22Rv1 (cell line): ENCODE measurements around the gene FBXO36.

ENCODE experiments used
- H3K27ac ChIP-seq: fragments of 450-650 bp; 2 replicates; pipeline ENCODE4 v1.5.1; 2017
- CTCF ChIP-seq: fragments of 450-650 bp; IDR thresholded peaks from 2 replicates; pipeline ENCODE4 v1.5.1; 2017; ENCODE audit warnings: mild to moderate bottlenecking
- ZFX ChIP-seq: fragments of 450-650 bp; IDR thresholded peaks from 2 replicates; pipeline ENCODE4 v1.6.1; 2017; ENCODE audit warnings: antibody characterized with exemption, borderline replicate concordance

Gene FBXO36

GRCh38 chr2:230019742-230020141 lies 97.4 kb downstream of the FBXO36 start:
- no peak overlapping the region for H3K27ac ChIP-seq
- TF ChIP-seq CTCF = no peak

GRCh38 chr2:230023313-230023712 lies 101.0 kb downstream of the FBXO36 start:
- TF ChIP-seq CTCF (no peak), ZFX (no peak)
- H3K27ac ChIP-seq = no peak overlapping the region

GRCh38 chr2:230042195-230042594 lies 119.9 kb downstream of the FBXO36 start:
- no peak overlapping the region for H3K27ac ChIP-seq
- TF ChIP-seq CTCF = no peak
- TF ChIP-seq ZFX = no peak

- H3K27ac ChIP-seq = no peak overlapping the region
- TF ChIP-seq ZFX (no peak), CTCF (no peak)
These were observed 120.7 kb downstream of the FBXO36 start for GRCh38 chr2:230043025-230043424.

GRCh38 chr2:230043461-230043860 lies 121.2 kb downstream of the FBXO36 start:
- H3K27ac ChIP-seq = no peak overlapping the region
- TF ChIP-seq ZFX (no peak), CTCF (no peak)

GRCh38 chr2:230046491-230046890 lies 124.2 kb downstream of the FBXO36 start:
- no peak for TF ChIP-seq CTCF
- no peak for TF ChIP-seq ZFX
- no peak overlapping the region for H3K27ac ChIP-seq

- TF ChIP-seq CTCF = no peak
- no peak for TF ChIP-seq ZFX
- no peak overlapping the region for H3K27ac ChIP-seq
These were observed 125.8 kb downstream of the FBXO36 start for GRCh38 chr2:230048010-230048671.
